Measurements from ENCODE around the gene TUB. TPM values are rescaled to one million over a fixed set of nuclear protein-coding genes. Genes with fewer than 3 reads are reported as not detected.

Gene TUB
- total RNA-seq: 138 TPM

GRCh38 chr11:8080674-8081590, at the start of gene TUB:
Gene TUB, plus strand, starts transcription at chr11:8081211. Its CDS starts 300 bp downstream, at chr11:8081511.

Other genes starting within 250 kb of the TUB start
- not detected for gene OR10A6, start 149.9 kb upstream of the TUB start, total RNA-seq
- gene OR10A3, start 139.5 kb upstream of the TUB start, total RNA-seq: not detected
- gene NLRP10, start 115.8 kb upstream of the TUB start, total RNA-seq: not detected
- 167 TPM for gene EIF3F, start 93.9 kb upstream of the TUB start, total RNA-seq
- 72.9 TPM for gene RIC3, start 87.8 kb downstream of the TUB start, total RNA-seq
- 12.9 TPM for gene LMO1, start 182.7 kb downstream of the TUB start, total RNA-seq